Measurements from ENCODE around the gene ARHGEF7. TPM values are rescaled to one million over a fixed set of nuclear protein-coding genes. Genes with fewer than 3 reads are reported as not detected.
"Not testable (repeated sequence)": the region's sequence is repeated elsewhere in the genome, so short reads cannot be mapped to it uniquely, and the experiment has no call there.

The ARHGEF7 gene
- total RNA-seq = 26.2 and 31.6 TPM in 2 replicates

- Histone ChIP-seq H3K36me3 (ENCODE audit: control insufficient read depth, insufficient read depth, low read length) (no peaks in the 10 kb centered on the region), H3K27me3 (ENCODE audit: control insufficient read depth, insufficient read depth, low read length) (peaks cover 33% of the 10 kb centered on the region), H3K4me3 (ENCODE audit: low read depth, low read length) (peak within 1 kb of the TSS; percentile 32)
- no peak for TF ChIP-seq CTCF (IDR thresholded peaks at IDR 0.05; ENCODE audit: insufficient read depth, low read length, severe bottlenecking)
- DNase-seq (ENCODE audit: low read depth) (no peak), FAIRE-seq (no peak)
These were observed at the start of gene ARHGEF7 for GRCh38 chr13:111115061-111115964. Gene ARHGEF7 (plus strand): TSS chr13:111115310. CDS start chr13:111115527, 217 bp downstream.

- Histone ChIP-seq H3K4me3 (ENCODE audit: low read depth, low read length) (no peak overlapping the region), H3K36me3 (ENCODE audit: control insufficient read depth, insufficient read depth, low read length) (no peaks in the 10 kb centered on the region), H3K27me3 (ENCODE audit: control insufficient read depth, insufficient read depth, low read length) (peaks cover 2% of the 10 kb centered on the region)
- FAIRE-seq (no peak), DNase-seq (ENCODE audit: low read depth) (no peak)
- no peak for TF ChIP-seq CTCF (IDR thresholded peaks at IDR 0.05; ENCODE audit: insufficient read depth, low read length, severe bottlenecking)
These were observed 49.4 kb upstream of the ARHGEF7 start for GRCh38 chr13:111065698-111066097.

- no peak for FAIRE-seq
- Histone ChIP-seq H3K27me3 (ENCODE audit: control insufficient read depth, insufficient read depth, low read length) (peaks cover 2% of the 10 kb centered on the region), H3K4me3 (ENCODE audit: low read depth, low read length) (no peak overlapping the region), H3K36me3 (ENCODE audit: control insufficient read depth, insufficient read depth, low read length) (no peaks in the 10 kb centered on the region)
- TF ChIP-seq CTCF (IDR thresholded peaks at IDR 0.05; ENCODE audit: insufficient read depth, low read length, severe bottlenecking) = no peak
- DNase-seq (ENCODE audit: low read depth) = no peak
These were observed 48.6 kb upstream of the ARHGEF7 start for GRCh38 chr13:111066544-111066943.

GRCh38 chr13:111068009-111068350 is 47.1 kb upstream of the ARHGEF7 start:
- FAIRE-seq = no peak
- no peak overlapping the region for H3K4me3 ChIP-seq (ENCODE audit: low read depth, low read length)
- no peak for TF ChIP-seq CTCF (IDR thresholded peaks at IDR 0.05; ENCODE audit: insufficient read depth, low read length, severe bottlenecking)

GRCh38 chr13:111071120-111071519 is 44.0 kb upstream of the ARHGEF7 start:
- not testable (repeated sequence) for FAIRE-seq; H3K4me3 ChIP-seq (ENCODE audit: low read depth, low read length); H3K36me3 ChIP-seq (ENCODE audit: control insufficient read depth, insufficient read depth, low read length); DNase-seq (ENCODE audit: low read depth); H3K27me3 ChIP-seq (ENCODE audit: control insufficient read depth, insufficient read depth, low read length)

More at GRCh38 chr13:111068009-111068350, 47.1 kb upstream of the ARHGEF7 start:
- Histone ChIP-seq H3K36me3 (ENCODE audit: control insufficient read depth, insufficient read depth, low read length) (no peaks in the 10 kb centered on the region), H3K27me3 (ENCODE audit: control insufficient read depth, insufficient read depth, low read length) (peaks cover 2% of the 10 kb centered on the region)
- DNase-seq (ENCODE audit: low read depth) = no peak

- FAIRE-seq; H3K36me3 ChIP-seq (ENCODE audit: control insufficient read depth, insufficient read depth, low read length); DNase-seq (ENCODE audit: low read depth): not testable (repeated sequence)
These were observed 43.6 kb upstream of the ARHGEF7 start for GRCh38 chr13:111071526-111071925.

More at GRCh38 chr13:111071526-111071925, 43.6 kb upstream of the ARHGEF7 start:
- H3K4me3 ChIP-seq (ENCODE audit: low read depth, low read length); H3K27me3 ChIP-seq (ENCODE audit: control insufficient read depth, insufficient read depth, low read length): not testable (repeated sequence)

All from bronchial epithelial cell (primary cell).